SK-N-SH treated with all-trans-retinoic acid at 6 μM for 48 hours (cell line): ENCODE data around the gene LMO7.

ENCODE experiments used
- ATAC-seq: fragments of 200-7000 bp; cut with Tn5 transposase; 3 replicates; pipeline ENCODE4 v1.9.1; 2020; ENCODE audit warnings: mild to moderate bottlenecking, moderate library complexity
- ARNTL ChIP-seq: fragments of 450-650 bp; formaldehyde crosslinking; IDR thresholded peaks from 2 replicates; pipeline ENCODE4 v1.5.0; 2020; ENCODE audit warnings: low read depth, mild to moderate bottlenecking, moderate library complexity, borderline replicate concordance
- BACH2 ChIP-seq: fragments of 250-450 bp; sonication (Bioruptor Pico); IDR thresholded peaks from 2 replicates; pipeline ENCODE4 v1.9.0; 2021; ENCODE audit warnings: mild to moderate bottlenecking, borderline replicate concordance
- CSDC2 ChIP-seq: fragments of 250-450 bp; sonication (Bioruptor Pico); IDR thresholded peaks from 2 replicates; pipeline ENCODE4 v1.5.0; 2020; ENCODE audit warnings: mild to moderate bottlenecking, moderate library complexity
- ESRRG ChIP-seq: fragments of 250-450 bp; sonication (Bioruptor Pico); IDR thresholded peaks from 2 replicates; pipeline ENCODE4 v1.6.1; 2021; ENCODE audit warnings: mild to moderate bottlenecking
- GLIS3 ChIP-seq: fragments of 250-450 bp; sonication (Bioruptor Pico); IDR thresholded peaks from 2 replicates; pipeline ENCODE4 v1.5.0; 2020; ENCODE audit warnings: mild to moderate bottlenecking, moderate library complexity
- ISL1 ChIP-seq: fragments of 250-450 bp; sonication (Bioruptor Pico); IDR thresholded peaks from 2 replicates; pipeline ENCODE4 v2.1.2; 2022; ENCODE audit warnings: mild to moderate bottlenecking, moderate library complexity
- OSR1 ChIP-seq: fragments of 250-450 bp; sonication (Bioruptor Pico); IDR thresholded peaks from 2 replicates; pipeline ENCODE4 v1.8.0; 2022; ENCODE audit warnings: moderate library complexity, mild to moderate bottlenecking, inconsistent platforms
- PPARA ChIP-seq: fragments of 250-450 bp; sonication (Bioruptor Pico); IDR thresholded peaks from 2 replicates; pipeline ENCODE4 v1.5.0; 2020; ENCODE audit warnings: mild to moderate bottlenecking, borderline replicate concordance
- RARB ChIP-seq: fragments of 250-450 bp; sonication (Bioruptor Pico); IDR thresholded peaks from 2 replicates; pipeline ENCODE4 v1.8.0; 2021; ENCODE audit warnings: mild to moderate bottlenecking, moderate library complexity
- SNAI2 ChIP-seq: fragments of 250-450 bp; sonication (Bioruptor Pico); IDR thresholded peaks from 2 replicates; pipeline ENCODE4 v1.5.0; 2020; ENCODE audit warnings: mild to moderate bottlenecking, moderate library complexity
- TOX ChIP-seq: fragments of 250-450 bp; sonication (Bioruptor Pico); IDR thresholded peaks from 2 replicates; pipeline ENCODE4 v1.8.0; 2021; ENCODE audit warnings: mild to moderate bottlenecking, moderate library complexity, borderline replicate concordance
- ZC3H10 ChIP-seq: fragments of 250-450 bp; sonication (Bioruptor Pico); IDR thresholded peaks from 2 replicates; pipeline ENCODE4 v1.5.1; 2021; ENCODE audit warnings: mild to moderate bottlenecking, moderate library complexity
- ZFP3 ChIP-seq: fragments of 250-450 bp; sonication (Bioruptor Pico); IDR thresholded peaks from 2 replicates; pipeline ENCODE4 v1.5.0; 2020; ENCODE audit warnings: mild to moderate bottlenecking, moderate library complexity
- ZFP30 ChIP-seq: fragments of 450-650 bp; formaldehyde crosslinking; IDR thresholded peaks from 2 replicates; pipeline ENCODE4 v1.5.0; 2022; ENCODE audit warnings: mild to moderate bottlenecking, moderate library complexity
- ZNF565 ChIP-seq: fragments of 450-650 bp; formaldehyde crosslinking; conservative IDR thresholded peaks from 2 replicates; pipeline ENCODE4 v1.5.0; 2020; ENCODE audit warnings: low read depth, mild to moderate bottlenecking, moderate library complexity
- ZNF70 ChIP-seq: fragments of 450-650 bp; formaldehyde crosslinking; IDR thresholded peaks from 2 replicates; pipeline ENCODE4 v1.5.0; 2020; ENCODE audit warnings: mild to moderate bottlenecking, moderate library complexity
- TF ChIP-seq, protein P1 (sequence below): fragments of 250-450 bp; sonication (Bioruptor Pico); IDR thresholded peaks from 2 replicates; pipeline ENCODE4 v1.5.0; 2020; ENCODE audit warnings: mild to moderate bottlenecking, moderate library complexity
- TF ChIP-seq, protein P2 (sequence below): fragments of 250-450 bp; sonication (Bioruptor Pico); IDR thresholded peaks from 2 replicates; pipeline ENCODE4 v1.5.1; 2021; ENCODE audit warnings: mild to moderate bottlenecking, moderate library complexity
- TF ChIP-seq, protein P3 (sequence below): fragments of 250-450 bp; sonication (Bioruptor Pico); IDR thresholded peaks from 2 replicates; pipeline ENCODE4 v1.5.1; 2020; ENCODE audit warnings: low read depth, mild to moderate bottlenecking, moderate library complexity
- TF ChIP-seq, protein P4 (sequence below): fragments of 250-450 bp; sonication (Bioruptor Pico); IDR thresholded peaks from 2 replicates; pipeline ENCODE4 v1.8.0; 2020; ENCODE audit warnings: mild to moderate bottlenecking, moderate library complexity, borderline replicate concordance

The LMO7 gene

DNA sequence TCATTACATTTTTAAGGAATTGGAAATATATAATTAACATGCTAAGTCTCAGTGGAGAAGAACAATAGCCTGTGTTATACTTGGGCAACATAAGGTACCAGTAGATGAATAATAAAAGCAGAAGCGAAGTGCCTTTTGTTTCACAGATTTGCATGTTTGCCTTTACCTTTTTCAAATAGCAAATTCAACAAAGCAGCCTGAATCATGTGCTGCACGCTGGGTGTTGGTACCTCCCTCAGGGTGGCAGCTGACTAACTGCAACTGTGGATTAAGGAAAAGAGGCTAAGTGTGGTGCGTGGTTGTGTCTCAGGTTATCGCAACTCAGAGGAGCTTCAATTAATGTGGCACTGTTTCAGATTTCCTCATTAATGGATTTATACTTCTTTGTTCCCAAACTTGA lies 189.0 kb downstream of the LMO7 start:
- no peak for ATAC-seq
- TF ChIP-seq, protein P1, sequence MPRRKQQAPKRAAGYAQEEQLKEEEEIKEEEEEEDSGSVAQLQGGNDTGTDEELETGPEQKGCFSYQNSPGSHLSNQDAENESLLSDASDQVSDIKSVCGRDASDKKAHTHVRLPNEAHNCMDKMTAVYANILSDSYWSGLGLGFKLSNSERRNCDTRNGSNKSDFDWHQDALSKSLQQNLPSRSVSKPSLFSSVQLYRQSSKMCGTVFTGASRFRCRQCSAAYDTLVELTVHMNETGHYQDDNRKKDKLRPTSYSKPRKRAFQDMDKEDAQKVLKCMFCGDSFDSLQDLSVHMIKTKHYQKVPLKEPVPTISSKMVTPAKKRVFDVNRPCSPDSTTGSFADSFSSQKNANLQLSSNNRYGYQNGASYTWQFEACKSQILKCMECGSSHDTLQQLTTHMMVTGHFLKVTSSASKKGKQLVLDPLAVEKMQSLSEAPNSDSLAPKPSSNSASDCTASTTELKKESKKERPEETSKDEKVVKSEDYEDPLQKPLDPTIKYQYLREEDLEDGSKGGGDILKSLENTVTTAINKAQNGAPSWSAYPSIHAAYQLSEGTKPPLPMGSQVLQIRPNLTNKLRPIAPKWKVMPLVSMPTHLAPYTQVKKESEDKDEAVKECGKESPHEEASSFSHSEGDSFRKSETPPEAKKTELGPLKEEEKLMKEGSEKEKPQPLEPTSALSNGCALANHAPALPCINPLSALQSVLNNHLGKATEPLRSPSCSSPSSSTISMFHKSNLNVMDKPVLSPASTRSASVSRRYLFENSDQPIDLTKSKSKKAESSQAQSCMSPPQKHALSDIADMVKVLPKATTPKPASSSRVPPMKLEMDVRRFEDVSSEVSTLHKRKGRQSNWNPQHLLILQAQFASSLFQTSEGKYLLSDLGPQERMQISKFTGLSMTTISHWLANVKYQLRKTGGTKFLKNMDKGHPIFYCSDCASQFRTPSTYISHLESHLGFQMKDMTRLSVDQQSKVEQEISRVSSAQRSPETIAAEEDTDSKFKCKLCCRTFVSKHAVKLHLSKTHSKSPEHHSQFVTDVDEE (CRISPR knock-in tag): no peak
- TF ChIP-seq, protein P2, sequence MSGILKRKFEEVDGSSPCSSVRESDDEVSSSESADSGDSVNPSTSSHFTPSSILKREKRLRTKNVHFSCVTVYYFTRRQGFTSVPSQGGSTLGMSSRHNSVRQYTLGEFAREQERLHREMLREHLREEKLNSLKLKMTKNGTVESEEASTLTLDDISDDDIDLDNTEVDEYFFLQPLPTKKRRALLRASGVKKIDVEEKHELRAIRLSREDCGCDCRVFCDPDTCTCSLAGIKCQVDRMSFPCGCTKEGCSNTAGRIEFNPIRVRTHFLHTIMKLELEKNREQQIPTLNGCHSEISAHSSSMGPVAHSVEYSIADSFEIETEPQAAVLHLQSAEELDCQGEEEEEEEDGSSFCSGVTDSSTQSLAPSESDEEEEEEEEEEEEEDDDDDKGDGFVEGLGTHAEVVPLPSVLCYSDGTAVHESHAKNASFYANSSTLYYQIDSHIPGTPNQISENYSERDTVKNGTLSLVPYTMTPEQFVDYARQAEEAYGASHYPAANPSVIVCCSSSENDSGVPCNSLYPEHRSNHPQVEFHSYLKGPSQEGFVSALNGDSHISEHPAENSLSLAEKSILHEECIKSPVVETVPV (CRISPR knock-in tag): no peak
- TF ChIP-seq ZC3H10 (CRISPR knock-in tag): no peak
- TF ChIP-seq TOX: no peak
- no peak for TF ChIP-seq RARB (CRISPR knock-in tag)
- no peak for TF ChIP-seq ARNTL (CRISPR knock-in tag)
- TF ChIP-seq ZNF565 (CRISPR knock-in tag): no peak
- no peak for TF ChIP-seq CSDC2 (CRISPR knock-in tag)
- TF ChIP-seq, protein P3, sequence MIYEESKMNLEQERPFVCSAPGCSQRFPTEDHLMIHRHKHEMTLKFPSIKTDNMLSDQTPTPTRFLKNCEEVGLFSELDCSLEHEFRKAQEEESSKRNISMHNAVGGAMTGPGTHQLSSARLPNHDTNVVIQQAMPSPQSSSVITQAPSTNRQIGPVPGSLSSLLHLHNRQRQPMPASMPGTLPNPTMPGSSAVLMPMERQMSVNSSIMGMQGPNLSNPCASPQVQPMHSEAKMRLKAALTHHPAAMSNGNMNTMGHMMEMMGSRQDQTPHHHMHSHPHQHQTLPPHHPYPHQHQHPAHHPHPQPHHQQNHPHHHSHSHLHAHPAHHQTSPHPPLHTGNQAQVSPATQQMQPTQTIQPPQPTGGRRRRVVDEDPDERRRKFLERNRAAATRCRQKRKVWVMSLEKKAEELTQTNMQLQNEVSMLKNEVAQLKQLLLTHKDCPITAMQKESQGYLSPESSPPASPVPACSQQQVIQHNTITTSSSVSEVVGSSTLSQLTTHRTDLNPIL (CRISPR knock-in tag): no peak
- no peak for TF ChIP-seq BACH2 (CRISPR knock-in tag)
- TF ChIP-seq GLIS3 (CRISPR knock-in tag): no peak
- TF ChIP-seq, protein P4, sequence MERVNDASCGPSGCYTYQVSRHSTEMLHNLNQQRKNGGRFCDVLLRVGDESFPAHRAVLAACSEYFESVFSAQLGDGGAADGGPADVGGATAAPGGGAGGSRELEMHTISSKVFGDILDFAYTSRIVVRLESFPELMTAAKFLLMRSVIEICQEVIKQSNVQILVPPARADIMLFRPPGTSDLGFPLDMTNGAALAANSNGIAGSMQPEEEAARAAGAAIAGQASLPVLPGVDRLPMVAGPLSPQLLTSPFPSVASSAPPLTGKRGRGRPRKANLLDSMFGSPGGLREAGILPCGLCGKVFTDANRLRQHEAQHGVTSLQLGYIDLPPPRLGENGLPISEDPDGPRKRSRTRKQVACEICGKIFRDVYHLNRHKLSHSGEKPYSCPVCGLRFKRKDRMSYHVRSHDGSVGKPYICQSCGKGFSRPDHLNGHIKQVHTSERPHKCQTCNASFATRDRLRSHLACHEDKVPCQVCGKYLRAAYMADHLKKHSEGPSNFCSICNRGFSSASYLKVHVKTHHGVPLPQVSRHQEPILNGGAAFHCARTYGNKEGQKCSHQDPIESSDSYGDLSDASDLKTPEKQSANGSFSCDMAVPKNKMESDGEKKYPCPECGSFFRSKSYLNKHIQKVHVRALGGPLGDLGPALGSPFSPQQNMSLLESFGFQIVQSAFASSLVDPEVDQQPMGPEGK (CRISPR knock-in tag): no peak
- no peak for TF ChIP-seq OSR1 (CRISPR knock-in tag)
- TF ChIP-seq PPARA (CRISPR knock-in tag): no peak
- TF ChIP-seq ZNF70 (CRISPR knock-in tag): no peak
- TF ChIP-seq ESRRG (CRISPR knock-in tag): no peak

DNA sequence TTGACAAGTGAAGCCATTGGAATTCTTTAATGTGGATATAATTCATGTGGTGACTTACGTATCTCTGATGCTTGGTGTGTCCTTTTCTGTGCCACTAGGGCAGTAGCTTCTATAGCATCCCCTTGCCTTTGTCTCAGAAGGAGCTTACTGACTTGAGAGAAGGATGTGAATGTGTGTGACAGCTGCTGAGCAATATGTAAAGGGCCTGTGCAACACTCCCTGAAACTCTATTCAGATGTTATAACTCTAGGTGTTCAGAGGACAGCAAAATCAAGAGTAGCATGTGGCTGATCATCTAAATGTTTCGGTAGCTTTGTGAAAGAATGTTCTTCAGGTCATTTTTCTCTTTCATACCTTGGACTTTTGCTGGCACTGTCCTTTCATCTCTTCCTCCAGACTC lies 189.5 kb downstream of the LMO7 start:
- ATAC-seq: no peak

More for the DNA sequence above, 189.5 kb downstream of the LMO7 start:
- TF ChIP-seq, protein P2 (CRISPR knock-in tag): no peak
- TF ChIP-seq ISL1 (CRISPR knock-in tag) (no peak), ZFP30 (no peak), ZFP3 (CRISPR knock-in tag) (no peak), CSDC2 (CRISPR knock-in tag) (no peak), PPARA (CRISPR knock-in tag) (no peak), BACH2 (CRISPR knock-in tag) (no peak), SNAI2 (CRISPR knock-in tag) (no peak), GLIS3 (CRISPR knock-in tag) (no peak), ZC3H10 (CRISPR knock-in tag) (no peak), ARNTL (CRISPR knock-in tag) (no peak)
- TF ChIP-seq, protein P4 (CRISPR knock-in tag): no peak
